Memory B cell (primary cell): ENCODE results near the gene TMEFF1.
"Not testable (repeated sequence)": the region's sequence is repeated elsewhere in the genome, so short reads cannot be mapped to it uniquely, and the experiment has no call there.

Experiments used
- ATAC-seq: fragments of 150-1000 bp; cut with Tn5 transposase; 2 replicates; pipeline ENCODE4 v1.10.0; 2021; ENCODE audit warnings: low read depth, mild to moderate bottlenecking, moderate library complexity
- DNase-seq, 2 donors: peaks; one replicate each; pipeline ENCODE4 v3.0.0; 2022; ENCODE audit warnings: low spot score in 2 of 2
- H3K27ac Mint-ChIP-seq: one replicate; pipeline ENCODE4 v1.8.0; 2022; ENCODE audit warnings: mild to moderate bottlenecking, moderate library complexity, mixed read lengths
- H3K27me3 Mint-ChIP-seq: one replicate; pipeline ENCODE4 v1.8.0; 2022; ENCODE audit warnings: mixed read lengths
- H3K36me3 Mint-ChIP-seq: one replicate; pipeline ENCODE4 v1.8.0; 2022; ENCODE audit warnings: mild to moderate bottlenecking, mixed read lengths
- H3K4me1 Mint-ChIP-seq: one replicate; pipeline ENCODE4 v1.8.0; 2022; ENCODE audit warnings: mixed read lengths
- H3K4me3 Mint-ChIP-seq: one replicate; pipeline ENCODE4 v1.8.0; 2022; ENCODE audit warnings: mild to moderate bottlenecking, moderate library complexity, mixed read lengths
- H3K9me3 Mint-ChIP-seq: one replicate; pipeline ENCODE4 v1.8.0; 2022; ENCODE audit warnings: mixed read lengths

TMEFF1 gene

GRCh38 chr9:100492952-100493351, 20.0 kb downstream of the TMEFF1 start:
- peaks cover 3% of the 10 kb centered on the region for H3K27me3 Mint-ChIP-seq
- no peaks in the 10 kb centered on the region for H3K36me3 Mint-ChIP-seq
- no peak for DNase-seq
- H3K9me3 Mint-ChIP-seq, result no peaks in the 10 kb centered on the region
- no peak overlapping the region for H3K27ac Mint-ChIP-seq
- peaks cover 3% of the 10 kb centered on the region for H3K4me1 Mint-ChIP-seq
- no peak for ATAC-seq
- H3K4me3 Mint-ChIP-seq, result no peak overlapping the region

DNA sequence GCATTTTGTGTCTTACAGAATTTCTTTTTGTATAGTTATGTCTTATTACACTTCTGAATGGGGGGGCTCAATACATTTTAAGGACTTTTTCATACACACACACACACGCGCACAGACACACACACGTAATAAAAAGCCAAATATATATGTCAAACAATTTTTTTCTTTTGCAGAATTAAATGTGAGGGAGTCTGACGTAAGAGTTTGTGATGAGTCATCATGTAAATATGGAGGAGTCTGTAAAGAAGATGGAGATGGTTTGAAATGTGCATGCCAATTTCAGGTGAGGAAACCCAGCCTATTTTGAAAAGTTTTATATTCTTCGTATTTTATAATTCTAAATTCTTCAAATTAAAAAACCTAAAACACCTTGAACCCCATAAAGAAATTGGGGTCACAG, 25.6 kb downstream of the TMEFF1 start:
- Mint-ChIP-seq H3K4me3 (no peak overlapping the region), H3K27ac (no peak overlapping the region), H3K36me3 (no peaks in the 10 kb centered on the region), H3K4me1 (peaks cover 10% of the 10 kb centered on the region), H3K27me3 (peaks cover 3% of the 10 kb centered on the region), H3K9me3 (no peaks in the 10 kb centered on the region)
- no peak for DNase-seq
- ATAC-seq, result no peak

DNA sequence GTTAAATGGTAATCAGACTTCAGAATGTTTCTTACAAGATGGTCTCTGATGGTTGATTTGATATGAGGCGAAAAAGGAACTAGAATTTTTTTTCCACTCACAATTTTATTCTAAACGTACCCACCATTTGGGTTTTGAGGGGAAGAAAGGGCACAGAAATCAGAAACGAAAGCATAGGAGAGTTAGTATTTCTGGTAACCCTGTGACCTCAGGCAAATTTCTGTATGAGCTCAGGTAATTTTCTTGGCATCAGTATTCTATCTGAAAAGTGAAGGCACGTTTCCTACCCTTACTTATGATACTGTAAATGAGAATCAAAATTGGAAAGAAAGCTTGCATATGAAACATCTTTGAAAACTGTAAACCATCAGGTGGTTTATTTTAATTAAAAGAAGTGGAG, 26.5 kb downstream of the TMEFF1 start:
- peaks cover 5% of the 10 kb centered on the region for H3K27me3 Mint-ChIP-seq
- H3K9me3 Mint-ChIP-seq, result no peaks in the 10 kb centered on the region
- no peak overlapping the region for H3K27ac Mint-ChIP-seq
- H3K4me1 Mint-ChIP-seq, result peaks cover 10% of the 10 kb centered on the region
- no peak for DNase-seq
- no peaks in the 10 kb centered on the region for H3K36me3 Mint-ChIP-seq
- no peak for ATAC-seq
- no peak overlapping the region for H3K4me3 Mint-ChIP-seq

DNA sequence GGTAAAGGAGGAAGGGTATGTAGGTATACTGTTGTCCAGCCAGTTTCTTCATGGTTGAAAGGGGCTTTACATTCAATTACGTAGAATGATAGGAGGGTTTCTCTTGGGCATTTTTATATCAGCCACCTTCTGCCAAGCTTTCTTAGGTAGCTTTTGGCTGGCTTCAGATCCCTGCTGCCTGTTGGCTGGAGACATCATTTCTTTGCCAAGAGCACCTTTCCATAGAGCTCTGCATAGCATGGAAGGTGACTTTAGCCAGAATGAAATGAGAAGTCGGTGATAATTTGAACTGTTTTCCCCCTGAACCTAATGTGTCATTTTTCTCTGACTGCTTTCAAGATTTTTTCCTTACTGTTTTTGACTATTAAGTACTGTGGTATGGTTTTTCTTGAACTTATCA, 26.9 kb downstream of the TMEFF1 start:
- no peak for DNase-seq
- Mint-ChIP-seq H3K27ac (no peak overlapping the region), H3K4me1 (peaks cover 10% of the 10 kb centered on the region), H3K4me3 (no peak overlapping the region), H3K9me3 (no peaks in the 10 kb centered on the region), H3K27me3 (peaks cover 5% of the 10 kb centered on the region), H3K36me3 (no peaks in the 10 kb centered on the region)
- ATAC-seq, result no peak

GRCh38 chr9:100505564-100506159, 32.7 kb downstream of the TMEFF1 start:
- peak; percentile 35 for ATAC-seq
- H3K4me1 Mint-ChIP-seq, result peaks cover 7% of the 10 kb centered on the region
- H3K9me3 Mint-ChIP-seq, result peaks cover 3% of the 10 kb centered on the region
- no peak overlapping the region for H3K4me3 Mint-ChIP-seq
- H3K36me3 Mint-ChIP-seq, result peaks cover 9% of the 10 kb centered on the region
- peak; percentile 34 to 41 for DNase-seq
- H3K27me3 Mint-ChIP-seq, result peaks cover 2% of the 10 kb centered on the region
- H3K27ac Mint-ChIP-seq, result no peak overlapping the region

GRCh38 chr9:100507350-100507749, 34.4 kb downstream of the TMEFF1 start:
- peaks cover 13% of the 10 kb centered on the region for H3K36me3 Mint-ChIP-seq
- H3K27me3 Mint-ChIP-seq, H3K27ac Mint-ChIP-seq: not testable (repeated sequence)

GRCh38 chr9:100511205-100511604, 38.3 kb downstream of the TMEFF1 start:
- peaks cover 13% of the 10 kb centered on the region for H3K36me3 Mint-ChIP-seq
- H3K9me3 Mint-ChIP-seq, result peaks cover 4% of the 10 kb centered on the region
- no peak overlapping the region for H3K4me3 Mint-ChIP-seq
- H3K4me1 Mint-ChIP-seq, result peaks cover 7% of the 10 kb centered on the region
- DNase-seq, result no peak
- ATAC-seq, result no peak
- H3K27me3 Mint-ChIP-seq, result no peaks in the 10 kb centered on the region
- H3K27ac Mint-ChIP-seq, result no peak overlapping the region

More at GRCh38 chr9:100507350-100507749, 34.4 kb downstream of the TMEFF1 start:
- not testable (repeated sequence) for ATAC-seq, H3K9me3 Mint-ChIP-seq, H3K4me1 Mint-ChIP-seq, H3K4me3 Mint-ChIP-seq, DNase-seq

GRCh38 chr9:100515578-100516494, 42.9 kb downstream of the TMEFF1 start:
- H3K27me3 Mint-ChIP-seq, result no peaks in the 10 kb centered on the region
- ATAC-seq (no peak), DNase-seq (no peak)
- H3K4me3 Mint-ChIP-seq, result no peak overlapping the region
- no peak overlapping the region for H3K27ac Mint-ChIP-seq
- peaks cover 2% of the 10 kb centered on the region for H3K36me3 Mint-ChIP-seq
- H3K4me1 Mint-ChIP-seq, result no peaks in the 10 kb centered on the region
- peaks cover under 1% of the 10 kb centered on the region for H3K9me3 Mint-ChIP-seq

- H3K36me3 Mint-ChIP-seq, result no peaks in the 10 kb centered on the region
- DNase-seq, result no peak
- H3K27ac Mint-ChIP-seq, result no peak overlapping the region
- H3K4me3 Mint-ChIP-seq, result no peak overlapping the region
- no peaks in the 10 kb centered on the region for H3K4me1 Mint-ChIP-seq
- peaks cover 1% of the 10 kb centered on the region for H3K27me3 Mint-ChIP-seq
- H3K9me3 Mint-ChIP-seq, result peaks cover 2% of the 10 kb centered on the region
- ATAC-seq, result no peak
These were observed 48.3 kb downstream of the TMEFF1 start for GRCh38 chr9:100521282-100521681.

- peaks cover 2% of the 10 kb centered on the region for H3K9me3 Mint-ChIP-seq
- H3K4me3 Mint-ChIP-seq, result no peak overlapping the region
- H3K36me3 Mint-ChIP-seq, result peaks cover 1% of the 10 kb centered on the region
- DNase-seq (no peak), ATAC-seq (no peak)
- no peaks in the 10 kb centered on the region for H3K4me1 Mint-ChIP-seq
- H3K27ac Mint-ChIP-seq, result no peak overlapping the region
- peaks cover 1% of the 10 kb centered on the region for H3K27me3 Mint-ChIP-seq
These were observed 52.6 kb downstream of the TMEFF1 start for GRCh38 chr9:100525563-100525962.

DNA sequence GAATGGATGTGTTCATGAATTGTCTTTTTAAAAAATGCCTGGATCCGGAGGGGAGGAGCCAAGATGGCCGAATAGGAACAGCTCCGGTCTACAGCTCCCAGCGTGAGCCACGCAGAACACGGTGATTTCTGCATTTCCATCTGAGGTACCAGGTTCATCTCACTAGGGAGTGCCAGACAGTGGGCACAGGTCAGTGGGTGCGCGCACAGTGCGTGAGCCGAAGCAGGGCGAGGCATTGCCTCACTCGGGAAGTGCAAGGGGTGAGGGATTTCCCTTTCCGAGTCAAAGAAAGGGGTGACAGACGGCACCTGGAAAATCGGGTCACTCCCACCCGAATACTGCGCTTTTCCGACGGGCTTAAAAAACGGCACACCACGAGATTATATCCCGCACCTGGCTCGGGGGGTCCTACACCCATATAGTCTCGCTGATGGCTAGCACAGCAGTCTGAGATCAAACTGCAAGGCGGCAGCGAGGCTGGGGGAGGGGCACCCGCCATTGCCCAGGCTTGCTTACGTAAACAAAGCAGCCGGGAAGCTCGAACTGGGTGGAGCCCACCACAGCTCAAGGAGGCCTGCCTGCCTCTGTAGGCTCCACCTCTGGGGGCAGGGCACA, 54.3 kb downstream of the TMEFF1 start:
- ATAC-seq, H3K4me1 Mint-ChIP-seq, H3K4me3 Mint-ChIP-seq, H3K27ac Mint-ChIP-seq, DNase-seq, H3K9me3 Mint-ChIP-seq, H3K36me3 Mint-ChIP-seq, H3K27me3 Mint-ChIP-seq: not testable (repeated sequence)

DNA sequence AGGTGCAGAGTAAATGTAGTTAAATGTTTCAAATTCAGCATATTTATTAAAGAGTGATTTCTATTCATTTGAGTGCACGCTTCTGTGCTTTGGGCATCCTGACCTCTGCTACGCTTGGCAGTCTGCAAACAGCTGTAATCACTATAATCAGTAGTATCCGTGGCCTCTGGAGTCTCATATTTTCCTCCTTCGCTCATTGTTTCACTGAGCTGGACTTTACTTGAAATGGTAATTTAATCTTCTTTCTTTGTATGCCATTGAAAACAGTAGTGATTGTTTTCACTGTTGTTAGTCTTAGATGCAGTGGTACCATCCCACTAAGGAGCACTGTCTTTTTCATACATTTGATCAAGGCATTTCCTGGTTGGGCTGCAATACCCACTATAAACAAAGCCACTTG, 61.5 kb downstream of the TMEFF1 start:
- Mint-ChIP-seq H3K9me3 (no peaks in the 10 kb centered on the region), H3K27ac (no peak overlapping the region), H3K4me1 (no peaks in the 10 kb centered on the region), H3K4me3 (no peak overlapping the region), H3K36me3 (no peaks in the 10 kb centered on the region), H3K27me3 (no peaks in the 10 kb centered on the region)
- no peak for DNase-seq
- ATAC-seq, result no peak

DNA sequence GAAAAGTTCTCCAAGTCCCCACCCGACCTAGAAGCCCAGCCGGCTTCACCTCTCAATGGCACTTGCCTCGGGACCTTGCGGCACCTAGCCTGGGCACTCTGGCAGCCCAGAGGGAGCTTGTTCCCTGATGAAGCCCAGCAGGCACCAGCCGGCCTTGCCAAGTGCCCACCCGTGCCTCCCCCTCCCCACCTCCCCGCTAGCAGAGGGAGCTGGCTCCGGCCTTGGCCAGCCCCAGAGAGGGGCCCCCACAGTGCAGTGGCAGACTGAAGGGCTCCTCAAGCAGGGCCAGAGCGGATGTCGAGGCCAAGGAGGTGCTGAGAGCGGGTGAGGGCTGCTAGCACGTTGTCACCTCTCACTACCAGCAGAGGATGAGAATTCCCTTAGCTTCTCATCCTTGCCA, 67.4 kb downstream of the TMEFF1 start:
- H3K9me3 Mint-ChIP-seq, result peaks cover 3% of the 10 kb centered on the region
- no peak overlapping the region for H3K27ac Mint-ChIP-seq
- ATAC-seq, result no peak
- H3K4me1 Mint-ChIP-seq, result no peaks in the 10 kb centered on the region
- no peak for DNase-seq
- no peaks in the 10 kb centered on the region for H3K27me3 Mint-ChIP-seq
- no peak overlapping the region for H3K4me3 Mint-ChIP-seq
- peaks cover 14% of the 10 kb centered on the region for H3K36me3 Mint-ChIP-seq

- Mint-ChIP-seq H3K4me1 (peaks cover 10% of the 10 kb centered on the region), H3K9me3 (peaks cover 19% of the 10 kb centered on the region), H3K27ac (peak overlapping the region; percentile 39), H3K4me3 (no peak overlapping the region), H3K27me3 (no peaks in the 10 kb centered on the region), H3K36me3 (peaks cover 26% of the 10 kb centered on the region)
- DNase-seq (no peak), ATAC-seq (peak; percentile 32)
These were observed 76.1 kb downstream of the TMEFF1 start for GRCh38 chr9:100549048-100549447.
